Activated gamma-delta T cell (primary cell): ENCODE results near the gene ELOA.

Experiments
- DNase-seq: peaks from one replicate; lab custom pipeline; 2025; lab: John Stamatoyannopoulos, UW
- total RNA-seq, 2 donors: gene quantifications; one replicate each; lab custom pipeline; 2026; lab: John Stamatoyannopoulos, UW

The ELOA gene, protein sequence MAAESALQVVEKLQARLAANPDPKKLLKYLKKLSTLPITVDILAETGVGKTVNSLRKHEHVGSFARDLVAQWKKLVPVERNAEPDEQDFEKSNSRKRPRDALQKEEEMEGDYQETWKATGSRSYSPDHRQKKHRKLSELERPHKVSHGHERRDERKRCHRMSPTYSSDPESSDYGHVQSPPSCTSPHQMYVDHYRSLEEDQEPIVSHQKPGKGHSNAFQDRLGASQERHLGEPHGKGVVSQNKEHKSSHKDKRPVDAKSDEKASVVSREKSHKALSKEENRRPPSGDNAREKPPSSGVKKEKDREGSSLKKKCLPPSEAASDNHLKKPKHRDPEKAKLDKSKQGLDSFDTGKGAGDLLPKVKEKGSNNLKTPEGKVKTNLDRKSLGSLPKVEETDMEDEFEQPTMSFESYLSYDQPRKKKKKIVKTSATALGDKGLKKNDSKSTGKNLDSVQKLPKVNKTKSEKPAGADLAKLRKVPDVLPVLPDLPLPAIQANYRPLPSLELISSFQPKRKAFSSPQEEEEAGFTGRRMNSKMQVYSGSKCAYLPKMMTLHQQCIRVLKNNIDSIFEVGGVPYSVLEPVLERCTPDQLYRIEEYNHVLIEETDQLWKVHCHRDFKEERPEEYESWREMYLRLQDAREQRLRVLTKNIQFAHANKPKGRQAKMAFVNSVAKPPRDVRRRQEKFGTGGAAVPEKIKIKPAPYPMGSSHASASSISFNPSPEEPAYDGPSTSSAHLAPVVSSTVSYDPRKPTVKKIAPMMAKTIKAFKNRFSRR
- 75.6 to 89.2 reads per million in 2 donors for total RNA-seq

DNA sequence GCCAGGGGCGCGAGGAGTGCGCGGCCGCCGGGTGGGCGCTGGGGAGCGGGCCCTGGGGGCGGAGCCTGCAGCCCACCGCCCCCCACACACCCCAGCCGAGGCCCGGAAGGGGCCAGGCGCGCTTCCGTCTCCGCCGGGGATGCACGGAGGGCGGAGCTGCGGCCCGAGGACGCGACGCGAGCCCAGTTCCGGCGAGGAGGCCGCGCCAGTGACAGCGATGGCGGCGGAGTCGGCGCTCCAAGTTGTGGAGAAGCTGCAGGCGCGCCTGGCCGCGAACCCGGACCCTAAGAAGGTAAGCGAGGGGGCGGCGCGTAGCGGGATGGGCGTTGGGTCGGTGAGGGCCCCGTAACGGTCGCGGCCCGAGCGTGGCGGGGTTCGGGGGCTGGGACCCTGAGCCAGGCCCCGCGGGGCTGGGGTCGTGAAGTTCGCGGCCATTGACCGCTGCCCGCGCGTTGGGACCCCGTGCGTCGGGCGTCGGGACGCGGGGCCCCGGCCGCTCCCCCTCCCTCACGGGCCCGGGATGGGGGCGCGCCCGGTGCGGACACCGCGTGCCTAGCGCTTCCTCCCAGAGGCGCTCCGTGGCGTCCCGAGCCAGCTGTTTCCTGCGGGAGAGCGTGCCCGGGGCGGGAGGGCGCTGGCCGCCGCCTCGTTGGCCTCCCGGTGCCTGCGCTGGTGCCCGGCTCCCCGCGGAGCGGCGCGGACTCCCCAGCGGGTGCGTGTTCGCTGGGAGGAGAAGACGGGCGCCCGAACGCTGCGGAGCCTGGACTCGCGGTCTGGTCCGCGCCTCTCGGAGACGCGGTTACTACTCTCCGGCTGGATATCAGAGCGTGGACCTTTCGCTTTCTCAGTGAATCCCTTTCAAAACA is at the start of gene ELOA:
Gene ELOA (plus strand): TSS at position 185 of the 866 bp plus-strand sequence. CDS start 33 bp downstream, at position 218.
- peak; percentile 66 for DNase-seq

DNA sequence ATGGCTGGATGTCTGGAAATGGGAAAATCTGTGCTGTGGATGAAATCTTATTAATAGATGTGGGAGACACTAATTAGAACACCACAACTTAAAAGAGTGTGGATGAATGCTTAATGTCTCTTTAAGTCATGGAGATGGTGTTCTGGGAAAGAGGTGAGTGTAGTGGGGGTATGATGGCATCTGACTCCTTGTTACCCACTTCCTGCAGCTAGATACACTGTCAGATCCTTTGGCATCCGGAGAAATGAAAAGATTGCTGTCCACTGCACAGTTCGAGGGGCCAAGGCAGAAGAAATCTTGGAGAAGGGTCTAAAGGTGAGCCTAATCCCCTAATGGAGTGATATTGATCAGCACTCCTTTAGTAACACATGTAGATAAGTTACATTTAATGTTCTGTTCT is 49.7 kb upstream of the ELOA start:
- DNase-seq: no peak

DNA sequence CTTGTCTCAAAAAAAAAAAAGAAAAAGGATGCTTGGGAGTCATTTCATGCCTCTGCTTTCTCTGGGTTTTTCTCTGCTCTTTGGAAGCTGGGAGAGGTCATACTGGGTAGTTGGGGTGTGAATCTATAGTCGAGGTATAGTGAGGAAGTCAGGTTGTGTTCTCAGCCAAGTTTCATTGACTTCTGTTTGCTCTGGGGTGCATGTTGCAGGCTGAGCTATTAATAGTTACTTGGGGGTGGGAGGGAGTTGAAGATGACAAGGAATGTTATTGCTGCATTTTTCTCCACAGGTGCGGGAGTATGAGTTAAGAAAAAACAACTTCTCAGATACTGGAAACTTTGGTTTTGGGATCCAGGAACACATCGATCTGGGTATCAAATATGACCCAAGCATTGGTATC is 48.9 kb upstream of the ELOA start:
- no peak for DNase-seq

DNA sequence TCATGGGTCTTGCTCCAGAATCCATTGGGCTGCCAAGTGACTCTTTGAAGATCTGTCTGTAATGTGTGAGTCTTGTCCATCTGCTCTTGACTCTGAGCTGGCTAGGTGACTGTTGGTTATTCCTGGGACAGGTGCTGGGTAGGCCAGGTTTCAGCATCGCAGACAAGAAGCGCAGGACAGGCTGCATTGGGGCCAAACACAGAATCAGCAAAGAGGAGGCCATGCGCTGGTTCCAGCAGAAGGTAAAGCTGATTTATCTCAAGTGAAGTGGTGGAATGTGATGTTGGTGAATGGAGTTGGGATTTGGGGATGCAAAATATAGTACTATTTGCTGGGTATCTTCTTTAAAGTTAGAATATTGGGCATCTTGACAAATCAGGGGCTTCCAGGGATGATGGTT is 47.6 kb upstream of the ELOA start:
- DNase-seq: no peak

DNA sequence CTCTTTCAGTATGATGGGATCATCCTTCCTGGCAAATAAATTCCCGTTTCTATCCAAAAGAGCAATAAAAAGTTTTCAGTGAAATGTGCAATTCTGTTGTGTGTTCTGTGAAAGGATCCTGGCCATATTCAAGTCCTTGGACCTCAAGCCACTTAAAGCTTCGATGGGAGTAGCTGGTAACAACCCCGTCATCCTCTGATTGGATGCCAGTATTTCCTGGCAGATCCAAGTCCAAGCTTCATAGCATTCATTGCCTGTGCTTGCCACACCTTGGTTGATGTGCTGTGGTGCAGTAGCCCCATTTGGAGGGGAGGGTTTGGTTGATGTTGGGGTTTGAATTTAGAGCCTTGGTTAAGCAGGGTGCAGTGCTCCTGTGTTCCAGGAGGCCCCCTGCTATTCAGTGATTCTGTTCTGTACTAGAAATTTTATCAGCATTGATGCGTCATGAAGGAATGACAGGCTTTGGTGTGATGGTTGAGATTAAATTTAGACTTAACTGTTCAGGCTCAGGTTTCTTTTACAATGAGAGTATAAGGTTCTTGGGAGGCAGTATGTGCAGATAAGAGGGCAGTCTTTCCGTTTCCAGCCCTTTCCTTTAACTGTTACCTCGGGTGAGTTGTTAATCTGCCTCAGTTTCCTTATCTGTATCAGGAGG is 46.8 kb upstream of the ELOA start:
- DNase-seq: no peak

DNA sequence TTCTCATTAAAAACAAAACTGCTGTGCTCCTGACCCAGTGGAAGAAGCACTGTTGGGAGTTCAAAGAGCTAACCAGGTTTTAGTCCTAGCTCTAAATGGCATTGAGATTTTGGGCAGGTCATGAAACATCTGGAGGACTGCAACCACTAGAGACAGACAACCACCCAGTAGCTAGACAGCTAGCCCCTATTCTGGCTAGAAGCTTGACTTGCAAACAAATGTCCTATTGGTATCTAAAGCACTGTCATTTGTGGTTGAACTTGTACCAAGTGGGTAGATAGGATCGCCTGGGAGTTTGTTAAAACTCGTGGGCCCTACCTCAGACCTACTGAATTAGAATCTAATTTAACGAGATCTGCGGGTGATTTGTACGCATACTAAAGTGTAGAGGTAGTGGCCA is 44.8 kb upstream of the ELOA start:
- DNase-seq: no peak

DNA sequence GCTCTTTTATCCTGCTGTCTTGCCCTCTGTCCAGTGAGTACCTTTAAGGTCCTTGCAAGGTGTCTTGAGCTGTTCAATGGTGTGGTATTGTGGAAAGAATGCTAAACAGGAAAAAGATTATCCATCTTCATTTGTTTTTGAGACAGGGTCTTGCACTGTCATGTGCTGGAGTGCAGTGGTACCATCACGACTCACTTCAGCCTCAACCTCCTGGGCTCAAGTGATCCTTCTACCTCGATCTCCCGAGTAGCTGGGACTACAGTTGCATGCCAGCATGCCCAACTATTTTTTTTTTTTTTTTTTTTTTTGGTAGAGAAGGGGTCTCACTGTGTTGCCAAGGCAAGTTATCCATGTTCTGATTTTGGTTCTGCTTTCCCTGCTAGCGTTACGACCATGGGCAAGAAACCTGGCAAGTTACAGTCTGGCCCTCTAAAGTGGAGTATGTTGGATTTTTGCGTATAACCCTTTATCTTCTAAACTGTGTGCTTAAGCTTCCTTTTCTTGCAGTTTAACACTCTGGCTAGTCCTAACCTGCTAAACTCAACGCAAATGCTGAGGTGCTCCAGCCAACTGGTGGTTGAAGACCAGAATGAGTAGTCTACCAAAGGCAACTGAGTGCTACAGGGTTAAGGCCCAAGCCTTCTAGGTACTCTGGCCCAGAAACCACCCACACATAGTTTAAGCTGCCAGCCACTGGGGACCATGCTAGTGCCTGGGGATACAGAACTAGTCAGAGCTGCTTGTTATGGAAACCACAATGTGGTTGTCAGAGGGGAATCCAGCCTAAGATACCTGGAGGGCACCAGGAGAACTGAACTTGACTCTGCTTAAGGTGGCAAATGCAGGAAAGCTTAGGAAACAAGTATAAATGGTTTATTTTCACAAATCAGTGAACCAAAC is 43.7 kb upstream of the ELOA start:
- no peak for DNase-seq

DNA sequence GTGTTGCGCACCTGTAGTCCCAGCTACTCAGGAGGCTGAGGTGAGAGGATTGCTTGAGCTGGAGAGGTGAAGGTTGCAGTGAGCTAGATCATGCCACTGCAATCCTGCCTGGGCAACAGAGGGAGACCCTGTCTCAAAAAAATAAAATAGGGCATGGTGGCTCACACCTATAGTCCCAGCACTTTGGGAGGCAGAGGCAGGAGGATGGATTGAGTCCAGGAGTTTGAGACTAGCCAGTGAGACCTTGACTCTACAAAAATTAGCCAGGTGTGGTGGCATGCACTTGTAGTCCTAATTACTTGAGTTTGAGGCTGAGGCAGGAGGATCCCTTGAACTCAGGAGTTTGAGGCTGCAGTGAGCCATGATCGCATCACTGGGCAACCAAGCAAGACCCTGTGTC is 42.0 kb upstream of the ELOA start:
- no peak for DNase-seq

DNA sequence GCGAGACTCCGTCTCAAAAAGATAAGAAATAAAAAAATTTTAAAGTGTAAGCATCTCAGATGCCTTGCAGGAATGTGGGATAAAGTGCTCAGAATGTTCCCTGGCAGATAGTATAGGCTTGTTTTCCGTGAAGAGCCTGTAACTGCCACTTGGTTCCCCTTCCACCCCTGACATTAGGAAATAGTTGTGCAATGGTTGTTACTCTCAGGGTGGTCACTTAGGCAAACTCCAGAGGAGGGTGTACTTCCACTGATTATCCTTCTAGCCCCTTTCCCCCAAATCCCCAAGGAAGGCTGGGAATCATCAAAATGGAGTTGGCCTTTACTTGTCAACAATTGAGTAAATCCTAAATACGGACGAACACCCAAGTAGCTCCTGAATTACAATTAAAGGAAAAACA is 41.3 kb upstream of the ELOA start:
- no peak for DNase-seq

DNA sequence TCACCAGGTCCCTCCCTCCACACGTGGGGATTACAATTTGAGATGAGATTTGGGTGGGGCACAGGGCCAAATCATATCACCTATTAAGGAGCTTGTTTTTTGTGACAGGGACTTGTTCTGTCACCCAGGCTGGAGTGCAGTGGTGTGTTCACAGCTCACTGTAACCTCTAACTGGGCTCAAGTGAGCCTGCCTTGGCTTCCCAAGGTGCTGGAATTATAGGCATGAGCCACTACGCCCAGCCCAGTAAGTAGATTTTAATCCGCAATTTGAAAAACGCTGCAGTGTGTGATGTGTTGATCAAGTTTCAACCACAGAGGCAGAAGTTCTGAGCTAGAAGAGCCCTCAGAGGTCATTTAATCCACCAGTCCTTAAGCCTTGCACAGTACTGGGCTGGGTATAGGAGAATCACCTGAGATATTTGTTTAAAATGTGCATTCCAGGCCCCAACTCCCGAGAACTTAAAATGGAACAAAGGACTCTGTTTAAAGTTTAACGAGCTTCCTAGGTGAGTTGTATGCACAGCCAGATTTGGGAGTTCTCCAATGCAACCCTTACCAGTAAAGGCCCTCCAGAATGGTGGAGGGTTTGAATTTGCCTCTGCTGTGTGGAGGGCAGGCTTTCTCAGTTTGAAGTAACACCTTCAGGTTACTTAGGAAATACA is 38.3 kb upstream of the ELOA start:
- DNase-seq: no peak

DNA sequence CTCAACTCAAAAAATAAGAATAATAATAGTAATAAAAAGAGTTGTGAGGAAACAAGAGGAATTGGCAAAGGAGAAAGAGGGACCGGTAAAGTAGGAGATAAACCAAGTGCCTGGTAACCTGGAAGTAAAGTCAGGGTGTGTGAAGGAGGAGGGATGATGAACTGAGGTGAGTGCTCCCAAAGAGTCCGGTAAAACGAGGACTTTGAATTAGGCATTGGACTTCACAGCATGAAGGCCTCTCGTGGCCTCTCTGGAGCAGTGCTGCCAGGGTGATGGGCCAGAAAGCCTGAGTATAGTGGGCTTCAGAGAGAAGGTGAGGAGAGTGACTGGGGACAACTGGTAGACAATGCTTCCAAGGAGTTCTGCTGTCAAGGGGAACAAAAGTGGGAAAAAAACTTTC is 34.0 kb upstream of the ELOA start:
- DNase-seq: no peak

DNA sequence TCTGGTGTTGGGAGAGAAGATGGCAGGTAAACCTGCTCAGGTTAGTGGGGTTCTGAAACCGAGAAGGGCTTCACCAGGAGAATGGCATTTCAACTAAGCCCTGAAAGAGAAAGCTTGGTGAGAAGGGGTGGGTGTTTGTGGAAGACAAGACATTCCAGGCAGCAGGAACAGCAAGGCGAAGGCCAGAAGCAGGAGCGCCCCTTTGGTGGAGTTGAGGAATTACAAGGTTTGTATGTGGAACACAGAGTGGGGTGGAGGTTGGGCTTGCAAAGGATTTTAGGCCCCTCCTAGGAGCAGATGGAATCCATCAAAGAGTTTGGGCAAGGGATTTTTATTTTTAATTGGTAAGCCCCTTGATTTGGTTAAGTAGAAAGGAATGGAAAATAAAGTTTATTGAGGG is 24.8 kb upstream of the ELOA start:
- DNase-seq: no peak

DNA sequence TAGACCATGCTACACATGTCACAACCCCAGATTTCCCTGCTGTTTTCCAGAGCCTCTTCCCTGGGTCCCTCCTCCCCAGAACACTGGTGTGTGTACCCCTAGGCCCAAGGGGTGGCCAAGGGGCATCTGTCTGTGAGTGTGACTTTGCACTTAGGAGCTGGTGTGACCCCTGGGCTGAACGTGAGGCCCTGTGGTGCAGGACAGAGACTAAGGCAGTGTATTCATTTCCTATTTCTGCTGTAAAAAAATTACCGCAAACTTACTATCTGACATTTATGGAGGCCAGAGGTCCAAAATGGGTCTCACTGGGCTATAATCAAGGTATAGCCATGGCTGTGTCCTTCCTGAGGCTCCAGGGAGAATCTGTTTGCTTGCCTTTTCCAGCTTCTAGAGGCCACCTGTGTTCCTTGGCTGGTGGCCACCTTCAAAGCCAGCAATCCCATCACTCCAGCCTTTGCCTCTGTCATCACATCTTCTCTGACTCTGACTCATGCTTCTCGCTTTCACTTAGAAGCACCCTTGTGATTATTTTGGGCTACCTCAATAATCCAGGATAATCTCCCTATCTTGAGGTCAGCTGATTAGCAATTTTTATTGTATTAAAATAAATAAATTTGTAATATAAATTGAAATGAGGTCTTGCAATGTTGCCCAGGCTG is 24.0 kb upstream of the ELOA start:
- DNase-seq: no peak

DNA sequence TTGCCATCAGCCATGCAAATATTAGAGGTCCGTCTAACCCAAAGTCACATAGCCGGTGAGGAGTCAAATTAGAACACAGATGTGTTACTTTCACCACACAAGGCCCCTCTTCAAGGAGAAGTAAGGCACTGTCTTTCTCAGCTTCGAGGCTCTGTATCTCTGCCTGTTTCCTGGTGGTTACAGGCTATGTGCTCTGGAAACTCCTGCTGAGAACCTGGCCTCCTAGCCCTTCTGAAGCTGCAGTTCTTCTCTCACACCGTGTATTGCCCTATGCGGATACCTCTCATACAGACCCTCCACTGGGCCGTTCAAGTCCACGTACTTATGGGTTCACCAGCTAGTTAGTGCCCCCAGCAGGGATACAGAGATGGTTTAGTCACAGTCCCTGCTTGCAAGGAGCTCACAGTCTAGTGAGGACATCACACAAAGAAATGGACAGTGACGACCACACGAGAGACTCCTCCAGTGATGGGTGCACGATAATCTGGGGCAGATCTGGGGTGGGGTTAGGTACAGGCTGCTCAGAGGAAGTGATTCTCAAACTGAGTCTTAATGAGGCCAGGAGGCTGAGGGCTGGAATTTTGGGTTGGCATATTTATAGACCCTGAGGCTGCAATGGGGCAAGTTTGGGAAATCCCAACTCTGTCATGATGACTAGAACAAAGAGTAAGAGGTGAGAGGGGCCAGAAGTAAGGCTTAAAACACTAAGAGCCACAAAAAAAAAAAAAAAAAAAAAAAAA is 22.8 kb upstream of the ELOA start:
- DNase-seq: no peak

DNA sequence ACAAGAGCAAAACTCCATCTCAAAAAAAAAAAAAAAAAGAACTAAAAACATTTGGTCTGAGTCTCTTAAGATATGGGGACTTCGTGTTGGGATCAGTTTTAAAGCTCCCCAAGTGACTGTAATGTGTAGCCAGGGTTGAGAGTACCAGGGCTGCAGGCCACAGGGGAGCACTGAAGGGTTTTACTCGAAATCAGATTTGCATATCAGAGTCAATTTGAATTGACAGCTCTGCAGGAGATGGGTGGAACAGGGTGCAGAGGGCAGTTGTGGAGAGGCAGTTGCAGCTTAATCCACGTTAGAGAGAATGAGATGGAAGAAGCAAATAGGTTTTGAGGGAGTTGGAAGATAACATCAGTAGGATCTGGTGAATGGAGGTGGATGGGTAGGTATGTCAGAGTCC is 20.6 kb upstream of the ELOA start:
- no peak for DNase-seq

DNA sequence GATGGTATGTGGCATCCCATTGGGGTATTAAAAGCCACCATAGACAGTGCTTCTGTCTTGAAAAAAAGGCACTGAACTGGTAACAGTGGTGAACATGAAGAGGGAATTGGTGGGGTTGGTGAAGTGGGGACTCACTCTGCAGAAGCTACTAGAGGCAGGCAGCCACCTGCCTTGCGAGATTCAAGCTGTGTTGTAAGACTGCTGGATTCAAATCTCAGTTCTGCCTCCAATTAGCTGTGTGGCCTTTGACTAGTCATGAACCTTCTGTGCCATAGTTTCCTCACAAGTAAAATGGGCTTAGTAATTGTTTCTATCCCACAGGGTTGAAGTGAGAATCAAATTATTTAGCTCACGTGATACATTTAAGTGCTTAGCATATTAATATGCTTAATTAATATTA is 16.6 kb upstream of the ELOA start:
- no peak for DNase-seq

DNA sequence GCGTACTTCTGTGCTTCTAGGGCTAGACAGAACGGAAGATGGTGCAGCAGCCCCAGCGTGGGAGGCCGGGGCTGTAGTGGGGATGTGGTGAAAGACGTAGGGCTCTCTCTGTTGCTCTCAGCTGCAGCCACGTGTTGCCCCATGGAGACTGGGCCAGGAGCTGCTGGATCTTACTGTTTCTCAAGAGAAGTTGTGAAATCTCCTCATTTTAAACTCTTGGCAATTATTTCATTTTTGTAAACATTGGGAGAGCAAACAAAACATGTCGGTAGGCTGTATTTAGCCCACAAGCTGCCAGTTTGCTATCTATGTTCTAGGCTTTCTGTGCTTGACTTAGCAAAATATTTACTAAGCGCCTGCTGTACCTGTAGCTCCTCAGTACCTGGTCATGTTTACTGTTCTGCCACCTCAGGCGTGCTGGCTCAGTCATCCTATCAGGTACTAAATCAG is 15.9 kb upstream of the ELOA start:
- DNase-seq: no peak

DNA sequence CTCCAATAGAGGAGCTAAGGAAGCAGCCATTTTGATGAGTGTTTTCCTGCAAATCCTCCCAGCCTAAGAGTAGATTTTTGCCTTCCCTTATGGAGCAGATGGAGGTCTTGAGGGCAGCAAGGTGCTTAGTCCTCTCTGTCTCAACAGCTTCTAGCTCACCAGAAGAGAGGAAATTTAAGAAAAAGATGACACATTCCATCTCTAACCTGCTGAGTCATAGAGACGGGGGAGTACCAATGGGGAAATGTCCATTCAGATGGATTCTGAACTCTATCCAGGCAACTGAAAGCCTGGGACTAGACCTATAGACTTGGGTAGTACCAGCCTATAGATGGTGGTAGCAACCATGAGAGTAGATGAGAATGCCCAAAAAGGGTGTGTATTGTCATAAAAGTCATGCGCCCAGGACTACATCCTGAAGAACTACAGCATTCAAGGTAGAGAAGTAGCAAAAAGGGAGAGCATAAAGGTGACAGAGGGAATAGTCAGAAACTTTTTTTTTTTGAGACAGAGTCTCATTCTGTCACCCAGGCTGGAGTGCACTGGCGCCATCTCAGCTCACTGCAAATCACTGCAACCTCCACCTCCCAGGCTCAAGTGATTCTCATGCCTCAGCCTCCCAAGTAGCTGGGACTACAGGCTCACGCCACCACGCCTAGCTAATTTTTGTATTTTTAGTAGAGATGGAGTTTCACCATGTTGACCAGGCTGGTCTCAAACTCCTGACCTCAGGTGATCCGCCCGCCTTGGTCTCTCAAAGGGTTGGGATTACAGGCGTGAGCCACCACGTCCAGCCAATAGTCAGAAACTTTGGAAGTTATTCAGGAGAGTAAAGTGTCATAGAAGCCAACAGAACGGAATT is 10.7 kb upstream of the ELOA start:
- no peak for DNase-seq
